PC-9 (cell line): ENCODE data around the gene DGCR6L.
"Not testable (repeated sequence)": the region's sequence is repeated elsewhere in the genome, so short reads cannot be mapped to it uniquely, and the experiment has no call there.

Experiments used
- CTCF ChIP-seq: fragments of 200-600 bp; sonication (generic); conservative IDR thresholded peaks from 2 replicates; pipeline ENCODE4 v1.6.1; 2017; ENCODE audit warnings: mixed run types, antibody characterized with exemption, mild to moderate bottlenecking, moderate library complexity
- EZH2 ChIP-seq: fragments of 200-600 bp; sonication (generic); IDR thresholded peaks from 2 replicates; pipeline ENCODE4 v1.8.0; 2017; ENCODE audit warnings: antibody characterized with exemption, low read depth

- not testable (repeated sequence) for TF ChIP-seq CTCF, EZH2
Measured at GRCh38 chr22:20338291-20338690, 18.4 kb upstream of the DGCR6L start.
